OCI-LY3 (cell line): ENCODE results near the gene TWSG1.

Experiments used
- CTCF ChIP-seq: fragments of 200-600, 300-600 bp; sonication (generic); IDR thresholded peaks from 2 replicates; pipeline ENCODE4 v1.5.1; 2014; ENCODE audit warnings: antibody characterized with exemption, low read length, low read depth
- EZH2phosphoT487 ChIP-seq: fragments of 200-600 bp; shearing (Covaris generic); IDR thresholded peaks from 2 replicates; pipeline ENCODE4 v1.6.1; 2018; ENCODE audit warnings: antibody characterized with exemption, mixed run types, low read depth

GRCh38 chr18:9416563-9417072 lies 82.0 kb downstream of the TWSG1 start:
- TF ChIP-seq CTCF = no peak
- no peak for TF ChIP-seq EZH2phosphoT487
